A172 (cell line): ENCODE measurements around the gene EVA1C. TPM values are rescaled to one million over a fixed set of nuclear protein-coding genes. Genes with fewer than 3 reads are reported as not detected.
"Not testable (repeated sequence)": the region's sequence is repeated elsewhere in the genome, so short reads cannot be mapped to it uniquely, and the experiment has no call there.

Source experiments
- DNase-seq: peaks from one replicate; pipeline ENCODE4 v3.0.0-alpha.2; 2015; ENCODE audit warnings: low spot score
- total RNA-seq: library from RNA; depleted of rRNA; stranded (reverse); fragments of >200 nt; shearing (Covaris generic); gene quantifications from 2 replicates; pipeline ENCODE4 v1.2.3, GENCODE V29; 2014

EVA1C gene
- total RNA-seq, 1 experiment from 2014 or later: 1.1 TPM

DNA sequence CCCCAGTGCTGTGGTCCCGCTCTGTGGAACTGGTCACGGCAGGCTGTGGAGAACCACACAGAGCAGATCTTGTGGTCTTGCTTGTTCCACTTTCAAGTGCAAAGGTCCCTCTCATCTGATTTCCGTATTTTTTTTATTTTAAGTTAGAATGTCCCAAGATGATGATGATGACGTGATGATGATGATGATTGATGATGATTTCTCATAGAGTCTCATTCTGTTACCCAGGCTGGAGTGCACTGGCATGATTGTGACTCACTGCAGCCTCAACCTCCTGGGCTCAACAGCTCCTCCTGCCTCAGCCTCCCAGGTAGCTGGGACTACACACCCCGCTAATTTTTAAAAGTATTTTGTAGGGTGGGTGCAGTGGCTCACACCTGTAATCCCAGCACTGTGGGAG, 12.2 kb downstream of the EVA1C start:
- DNase-seq: peak; percentile 47

DNA sequence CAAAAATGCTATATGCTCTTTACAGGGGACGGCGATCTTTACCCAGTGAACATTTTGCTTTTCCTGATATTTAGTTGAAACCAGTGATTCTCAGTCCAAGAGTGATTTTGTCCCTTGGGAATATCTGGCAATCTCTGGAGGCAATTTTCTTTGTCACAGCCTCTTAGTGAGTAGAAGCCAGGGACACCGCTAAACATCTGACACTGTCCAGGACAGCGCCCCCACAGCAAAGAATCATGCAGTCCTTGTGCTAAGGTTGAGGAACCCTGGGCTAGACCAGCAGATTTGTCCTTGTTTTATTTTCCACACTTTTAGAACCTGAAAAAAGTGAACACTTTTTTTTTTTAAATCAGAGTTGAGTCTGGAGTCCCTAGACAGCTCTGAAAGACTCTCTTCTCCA, 13.1 kb downstream of the EVA1C start:
- no peak for DNase-seq

DNA sequence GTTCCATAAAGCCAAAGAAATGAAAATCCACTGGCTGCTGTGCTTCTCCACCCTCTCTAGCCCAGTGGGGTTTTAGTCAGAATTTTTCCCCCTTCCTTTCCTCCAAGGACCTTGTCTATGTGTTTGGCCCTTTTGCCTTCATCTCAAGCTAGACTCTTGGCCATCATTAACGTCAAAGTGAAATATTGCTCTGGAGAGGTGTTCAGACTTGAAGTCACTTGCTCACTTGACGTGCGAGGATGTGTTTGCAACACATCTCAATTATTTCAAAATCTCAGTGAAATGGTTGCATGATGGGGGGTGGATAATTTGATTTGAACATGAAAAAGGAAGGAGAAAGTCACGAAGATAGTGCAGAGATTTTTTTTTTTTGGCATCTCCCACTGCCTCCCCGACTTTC, 13.6 kb downstream of the EVA1C start:
- DNase-seq: no peak

DNA sequence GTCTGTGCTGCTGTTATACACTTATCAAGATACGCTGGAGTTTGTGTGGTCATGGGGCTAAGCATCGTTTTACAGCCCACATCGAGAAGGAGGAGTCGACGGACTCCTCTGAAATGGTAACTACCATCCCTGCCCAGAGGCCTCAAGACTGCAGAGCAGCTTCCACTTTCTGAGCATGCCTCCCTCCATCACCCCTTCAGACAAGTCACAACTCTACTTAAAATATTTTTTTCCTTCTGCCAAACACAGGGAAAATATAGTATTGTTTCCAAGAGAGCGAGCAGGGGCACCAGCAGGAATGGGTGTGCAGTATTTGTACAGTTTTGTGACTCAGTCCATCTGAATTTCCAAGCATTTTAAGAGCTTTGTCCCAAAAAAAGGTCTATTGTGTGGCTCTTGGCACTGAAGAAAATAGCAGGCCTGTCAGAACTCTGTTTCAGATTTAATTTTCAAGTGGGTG, 14.1 kb downstream of the EVA1C start:
- peak; percentile 54 for DNase-seq

DNA sequence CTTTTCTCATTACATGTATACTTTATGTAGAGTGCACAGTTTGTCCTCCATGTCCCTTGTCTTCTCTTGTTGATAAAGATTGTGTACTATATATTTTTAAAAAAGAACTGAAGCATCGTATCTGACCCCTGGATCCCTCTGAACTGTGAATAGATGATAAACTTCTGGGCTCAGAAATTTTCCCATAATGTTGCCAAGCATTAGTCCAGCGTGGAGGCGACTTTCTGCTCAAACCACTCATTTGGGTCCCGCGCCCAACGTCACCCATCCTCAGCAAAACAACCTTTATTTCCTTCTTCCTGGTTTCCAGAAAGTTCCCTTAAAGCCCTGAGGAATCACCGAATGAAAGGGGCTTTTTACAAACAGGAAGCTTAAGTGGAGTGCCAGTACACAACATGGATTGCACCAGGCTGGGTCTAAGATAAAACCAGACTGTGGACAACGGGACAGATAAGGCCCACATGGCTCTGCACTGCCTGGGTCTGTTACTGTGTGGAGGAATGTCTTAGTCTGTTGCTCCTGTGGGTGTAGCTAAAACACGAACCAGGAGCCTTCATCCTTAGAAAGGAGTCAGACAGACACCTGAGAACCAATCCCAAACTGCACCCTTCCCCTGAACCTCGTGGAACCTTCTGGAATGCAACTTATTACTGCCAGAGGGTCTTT, 15.6 kb downstream of the EVA1C start:
- DNase-seq: no peak

DNA sequence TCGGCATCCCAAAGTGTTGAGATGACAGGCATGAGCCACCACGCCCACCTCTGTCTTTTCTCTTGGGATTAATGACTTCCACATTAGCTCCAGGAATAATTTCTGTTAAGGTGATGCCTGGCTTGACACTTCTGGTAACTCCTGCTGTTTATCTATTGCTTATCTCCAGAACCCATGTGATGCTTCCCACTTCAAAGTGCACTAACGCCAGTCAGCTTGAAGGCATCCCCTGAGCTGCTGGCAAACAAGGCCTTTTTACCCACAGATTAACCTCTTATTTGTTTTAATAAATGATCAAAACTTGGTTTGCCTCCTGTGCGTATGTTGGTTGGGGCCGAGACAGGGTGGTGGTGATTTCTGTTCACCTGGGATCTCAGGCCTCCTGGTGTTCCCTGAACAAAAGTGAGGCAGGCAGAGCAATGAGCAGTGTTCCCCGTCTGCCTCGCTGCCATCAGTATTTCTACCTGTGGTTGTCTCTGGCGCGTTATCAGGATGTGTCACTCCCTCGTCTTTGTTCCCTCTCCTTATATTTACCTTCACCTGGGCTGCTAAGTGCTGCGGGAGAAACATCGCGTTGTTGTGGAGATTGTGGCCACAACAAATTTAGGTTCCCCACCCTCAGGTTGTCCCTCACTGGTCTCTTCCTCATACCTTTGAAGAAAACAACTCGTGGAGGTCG, 20.6 kb downstream of the EVA1C start:
- DNase-seq: peak; percentile 61

DNA sequence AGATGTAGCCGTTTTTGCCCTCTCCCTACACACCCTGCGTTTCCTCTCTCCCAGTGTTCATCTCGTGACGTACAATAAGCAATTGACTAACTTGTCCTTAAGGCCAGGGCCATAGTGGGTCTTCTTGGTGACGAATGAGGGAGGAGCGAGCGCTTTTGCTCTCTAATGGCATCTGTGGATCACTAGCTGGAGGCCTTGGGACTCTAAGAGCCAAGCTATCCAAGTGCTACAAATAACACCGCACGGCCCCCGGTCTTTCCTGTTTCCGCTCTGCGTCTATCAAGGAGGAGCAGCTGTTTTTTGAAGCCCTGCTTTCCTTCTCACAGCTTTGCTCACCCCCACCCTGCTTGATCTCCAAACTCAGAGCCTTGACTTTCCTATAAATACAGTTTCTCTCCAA, 25.2 kb downstream of the EVA1C start:
- no peak for DNase-seq

DNA sequence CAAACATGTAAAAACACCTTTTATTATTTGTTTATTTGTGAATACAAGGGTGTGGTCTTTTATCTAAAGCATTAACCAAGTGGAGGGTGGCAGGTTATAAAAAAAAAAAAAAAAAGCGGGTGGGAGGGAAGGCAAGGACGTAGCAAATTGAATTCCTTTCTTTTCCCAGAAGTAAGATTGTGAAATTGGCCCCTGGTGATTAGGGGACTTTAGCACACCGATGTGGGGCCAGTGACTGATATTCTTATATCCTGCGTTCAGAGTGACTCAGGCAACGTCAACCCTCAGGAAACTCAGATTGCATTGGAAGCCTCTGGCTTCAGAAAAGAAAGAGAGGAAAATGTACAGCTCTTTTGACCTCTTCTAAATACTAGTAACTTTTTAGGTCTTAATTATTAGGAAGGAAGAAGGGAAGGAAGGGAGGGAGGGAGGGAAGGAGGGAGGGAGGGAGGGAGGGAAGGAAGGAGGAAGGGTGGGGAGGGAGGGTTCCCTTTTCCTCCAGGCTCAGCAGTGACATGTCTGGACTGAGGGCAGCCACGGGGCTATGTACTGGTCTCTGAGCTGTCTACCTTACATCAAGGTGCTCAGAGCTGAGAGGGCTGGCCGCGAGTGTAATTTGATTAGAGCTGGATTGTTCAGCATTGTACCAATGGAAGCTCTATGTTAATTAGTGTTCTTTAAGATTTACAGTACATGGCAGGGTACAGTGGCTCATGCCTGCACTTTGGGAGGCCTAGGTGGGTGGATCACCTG, 30.2 kb downstream of the EVA1C start:
- no peak for DNase-seq

DNA sequence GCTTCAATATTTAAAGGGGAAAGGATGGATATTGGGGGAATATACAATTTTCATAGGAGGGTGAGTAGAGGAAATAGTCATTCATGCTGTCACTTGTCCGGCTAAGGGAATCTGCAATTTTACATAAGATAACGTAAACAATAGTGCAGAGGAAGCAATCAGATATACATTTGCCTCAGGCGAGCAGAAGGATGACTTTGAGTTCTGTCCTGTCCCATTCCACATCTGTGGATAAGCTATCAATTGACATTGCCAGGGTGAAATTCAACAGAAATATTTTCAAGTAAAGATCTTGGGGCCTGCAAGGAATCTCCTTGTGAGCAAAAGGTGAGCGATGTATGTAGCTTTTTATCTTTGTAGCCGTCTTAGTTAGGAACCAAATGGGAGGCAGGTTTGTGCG, 32.6 kb downstream of the EVA1C start:
- DNase-seq: no peak

DNA sequence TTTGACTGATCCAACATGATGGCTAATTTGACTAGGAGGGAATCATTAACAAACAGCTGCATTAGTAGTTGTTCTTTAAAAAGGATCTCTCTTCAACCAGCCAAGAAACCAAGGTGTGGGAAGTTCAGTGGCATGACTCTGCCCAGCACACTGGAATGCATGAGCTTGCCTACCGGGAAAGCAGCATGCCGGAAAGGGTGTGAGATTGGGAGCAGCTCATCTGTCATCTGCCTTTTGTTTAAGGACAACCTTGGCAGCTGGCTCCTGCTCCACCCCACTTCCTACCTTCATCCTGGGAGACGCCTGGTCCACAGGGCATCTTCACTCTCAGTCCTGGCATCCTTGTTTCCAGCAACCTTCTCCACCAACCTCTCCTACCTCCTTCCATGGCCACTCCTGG, 33.9 kb downstream of the EVA1C start:
- not testable (repeated sequence) for DNase-seq

DNA sequence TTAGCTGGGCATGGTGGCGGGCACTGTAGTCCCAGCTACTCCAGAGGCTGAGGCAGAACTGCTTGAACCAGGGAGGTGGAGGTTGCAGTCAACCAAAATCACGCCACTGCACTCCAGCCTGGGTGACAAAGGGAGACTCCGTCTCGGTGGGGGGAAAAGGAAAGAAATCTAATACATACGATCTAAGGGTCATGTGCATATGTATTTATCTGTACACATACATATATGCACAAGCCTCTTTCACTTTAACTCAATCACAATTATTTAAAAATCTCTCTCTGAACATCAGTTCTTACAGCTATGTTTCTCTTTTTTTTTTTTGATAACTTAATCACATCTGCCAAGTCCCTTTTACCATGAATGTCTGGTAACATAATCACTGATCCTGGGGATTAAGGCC, 34.7 kb downstream of the EVA1C start:
- no peak for DNase-seq

DNA sequence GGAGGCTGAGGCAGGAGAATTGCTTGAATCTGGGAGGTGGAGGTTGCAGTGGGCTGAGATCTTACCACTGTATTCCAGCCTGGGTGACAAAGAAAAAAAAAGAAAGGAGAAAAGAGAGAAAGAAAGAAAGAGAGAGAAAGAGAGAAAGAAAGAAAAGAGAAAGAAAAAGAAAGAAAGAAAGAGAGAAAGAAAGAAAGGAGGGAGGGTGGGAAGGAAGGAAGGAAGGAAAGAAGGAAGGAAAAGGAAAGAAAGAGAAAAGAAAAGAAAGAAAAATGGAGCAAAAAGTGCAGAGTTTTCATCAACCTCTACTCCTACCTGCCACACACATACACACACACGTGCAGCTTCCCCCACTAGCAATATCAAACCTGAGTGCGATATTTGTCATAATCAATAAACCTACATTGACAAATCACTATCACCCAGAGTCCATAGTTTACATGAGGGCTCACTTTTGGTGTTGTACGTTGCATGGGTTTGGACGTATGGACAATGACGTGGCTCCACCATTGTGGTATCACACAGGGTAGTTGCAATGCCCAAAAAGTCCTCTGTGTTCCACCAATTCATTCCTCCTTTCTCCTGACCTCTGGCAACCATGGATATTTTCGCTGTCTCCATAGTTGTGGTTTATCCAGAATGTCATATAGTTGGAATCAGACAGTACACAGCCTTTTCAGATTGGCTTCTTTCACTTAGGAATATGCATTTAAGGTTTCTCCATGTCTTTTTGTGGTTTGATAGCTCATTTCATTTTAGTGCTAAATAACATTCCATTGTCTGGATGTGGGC, 36.5 kb downstream of the EVA1C start:
- DNase-seq: peak; percentile 27

DNA sequence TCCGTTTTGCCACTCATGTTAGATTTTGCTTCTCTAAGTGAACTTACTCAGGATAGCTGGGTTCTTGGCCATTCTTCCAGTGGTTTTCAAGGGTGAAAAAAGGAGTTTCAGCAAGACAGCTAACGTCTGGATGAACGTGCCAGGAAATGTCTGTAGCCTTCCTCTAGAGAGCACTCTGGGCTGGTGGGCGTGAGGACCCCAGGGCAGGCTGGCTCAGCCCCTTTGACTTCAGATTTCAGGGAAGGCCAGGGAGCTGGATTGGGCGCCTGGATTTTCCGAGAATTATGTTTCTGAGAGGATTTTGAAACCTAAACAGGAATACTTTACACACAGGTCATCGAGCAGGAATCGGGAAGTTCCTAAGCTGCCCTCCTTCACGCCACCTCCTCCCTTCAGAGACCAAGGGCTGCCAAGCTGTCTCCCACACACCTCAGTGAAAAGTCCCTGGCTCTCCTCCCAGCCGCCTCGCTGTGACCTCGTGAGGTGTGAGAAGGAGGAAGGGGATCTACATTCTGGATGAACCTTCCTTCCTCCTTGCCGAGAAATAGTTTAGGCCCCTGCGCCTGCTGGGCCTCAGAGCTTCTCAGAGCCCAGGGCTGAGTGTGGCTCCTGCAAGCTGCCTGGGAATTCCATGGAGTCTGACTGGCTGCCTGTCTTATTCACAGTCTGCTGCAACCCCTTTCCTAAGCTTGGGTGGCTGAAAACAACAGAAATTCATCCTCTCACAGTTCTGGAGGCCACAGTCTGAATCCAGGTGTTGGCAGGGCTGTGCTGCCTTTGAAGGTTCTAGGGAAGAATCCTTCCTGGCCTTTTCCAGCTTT, 38.6 kb downstream of the EVA1C start:
- peak; percentile 29 for DNase-seq

DNA sequence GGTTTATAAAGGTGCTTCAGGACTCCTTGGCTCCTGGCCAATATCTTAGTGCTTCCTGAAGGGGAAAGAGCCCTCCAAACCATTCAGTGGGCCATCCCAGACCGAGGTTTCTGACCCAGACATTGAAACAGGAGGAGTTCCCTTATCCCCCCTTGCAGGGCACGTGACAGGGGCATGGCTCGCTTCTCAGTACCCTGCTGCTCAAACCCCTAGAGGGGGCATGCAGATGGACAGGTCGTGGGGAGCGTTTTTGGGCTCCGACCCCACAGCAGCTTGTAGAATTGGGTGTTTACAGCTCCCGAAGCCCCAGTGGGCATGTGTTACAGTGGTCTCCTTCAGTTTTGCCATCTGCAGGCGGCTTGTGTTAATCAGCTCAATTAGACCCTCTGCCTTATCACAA, 39.7 kb downstream of the EVA1C start:
- DNase-seq: not testable (repeated sequence)

DNA sequence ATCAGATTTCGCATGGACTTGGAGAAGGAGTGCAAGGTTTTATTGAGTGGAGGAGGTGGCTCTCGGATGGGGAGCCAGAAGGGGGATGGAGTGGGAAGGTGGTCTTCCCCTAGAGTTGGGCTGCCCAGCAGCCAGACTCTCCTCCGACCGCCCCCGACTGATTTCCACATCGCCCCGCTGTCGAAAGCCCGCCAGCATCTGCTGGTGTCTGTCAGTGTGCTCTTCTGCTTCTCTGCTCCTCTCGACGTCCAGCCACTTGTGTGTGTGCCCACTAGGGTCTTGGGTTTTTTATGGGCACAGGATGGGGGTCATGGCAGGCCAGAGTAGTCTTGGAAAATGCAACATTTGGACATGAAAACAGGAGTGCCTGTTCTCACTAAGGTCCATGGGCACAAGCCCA, 40.1 kb downstream of the EVA1C start:
- DNase-seq: no peak

DNA sequence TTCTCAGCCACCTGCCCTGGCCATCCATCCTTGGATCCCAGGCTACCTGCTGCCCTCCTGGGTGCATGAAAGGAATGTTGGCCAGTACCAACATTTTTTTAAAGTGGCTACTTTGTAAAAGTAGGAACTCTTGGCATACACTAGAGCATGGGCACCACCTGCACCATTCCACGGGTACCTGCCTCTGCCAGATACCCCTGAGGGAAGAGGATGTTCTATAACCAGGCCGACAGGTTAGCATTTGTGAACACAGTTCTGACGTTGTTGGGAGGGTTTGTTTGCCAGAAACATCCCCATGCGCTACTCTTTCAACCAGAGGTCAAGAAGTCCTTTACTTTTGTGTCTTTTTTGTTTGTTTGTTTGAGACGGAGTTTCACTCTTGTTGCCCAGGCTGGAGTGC, 43.0 kb downstream of the EVA1C start:
- DNase-seq: no peak

DNA sequence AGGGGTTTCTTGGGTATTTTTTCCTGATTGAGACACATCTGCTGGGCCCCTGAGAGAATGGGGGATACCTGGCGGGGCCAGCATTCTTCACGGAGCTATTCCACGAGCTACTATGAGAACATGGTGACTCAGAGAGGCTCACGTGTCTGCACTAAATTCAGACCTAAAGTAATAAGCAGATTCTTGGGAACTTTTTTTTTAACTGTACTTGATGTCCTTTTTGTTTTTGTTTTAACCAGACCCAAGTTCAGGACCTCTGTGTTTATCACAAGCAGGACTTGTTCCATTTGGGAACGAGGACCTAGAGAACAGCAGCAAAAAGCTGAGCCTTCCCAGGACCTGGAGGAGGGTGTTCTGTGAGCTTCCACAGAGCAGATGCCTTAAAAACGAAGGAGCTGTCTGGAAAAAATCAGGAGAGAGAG, 44.0 kb downstream of the EVA1C start:
- DNase-seq: peak; percentile 71

DNA sequence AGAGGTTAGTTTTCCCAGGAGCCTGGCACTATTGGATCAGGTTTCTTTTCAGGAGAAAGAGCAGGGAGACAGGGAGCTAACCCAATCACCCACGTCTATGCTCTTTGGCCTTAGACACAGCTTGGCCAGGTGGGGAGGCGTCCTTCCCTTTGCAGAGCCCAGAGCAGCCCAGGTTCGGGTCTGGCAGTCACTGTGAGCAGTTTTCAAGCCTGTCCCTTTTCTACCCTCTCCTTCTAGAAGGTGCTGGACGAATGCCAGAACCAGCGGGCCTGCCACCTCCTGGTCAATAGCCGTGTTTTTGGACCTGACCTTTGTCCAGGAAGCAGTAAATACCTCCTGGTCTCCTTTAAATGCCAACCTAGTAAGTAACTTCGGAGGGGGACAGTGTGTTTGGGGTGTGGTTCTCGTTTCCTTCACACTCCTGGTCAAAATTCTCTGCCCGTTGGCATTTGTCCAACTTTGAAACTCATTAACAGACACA, 44.9 kb downstream of the EVA1C start:
- DNase-seq: peak; percentile 57

DNA sequence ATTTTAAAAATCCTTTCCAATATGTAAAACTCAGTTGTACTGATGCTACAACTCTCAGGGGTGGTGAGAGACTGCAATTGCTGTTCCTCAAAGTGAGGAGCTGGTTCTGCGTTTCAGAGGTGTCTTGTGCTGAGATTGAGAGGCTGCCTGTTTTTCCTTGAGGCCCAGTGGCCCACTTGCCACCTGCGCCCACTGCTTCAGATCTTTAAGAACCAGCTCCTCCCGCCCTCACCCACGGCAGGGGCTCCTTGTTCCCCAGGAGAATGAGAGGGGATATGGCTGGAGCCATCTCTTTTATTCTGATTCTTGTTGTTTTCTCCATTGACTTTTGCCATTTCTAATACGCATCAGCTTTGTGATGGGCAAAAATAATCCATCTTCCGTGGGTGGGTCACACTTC, 45.5 kb downstream of the EVA1C start:
- DNase-seq: no peak

DNA sequence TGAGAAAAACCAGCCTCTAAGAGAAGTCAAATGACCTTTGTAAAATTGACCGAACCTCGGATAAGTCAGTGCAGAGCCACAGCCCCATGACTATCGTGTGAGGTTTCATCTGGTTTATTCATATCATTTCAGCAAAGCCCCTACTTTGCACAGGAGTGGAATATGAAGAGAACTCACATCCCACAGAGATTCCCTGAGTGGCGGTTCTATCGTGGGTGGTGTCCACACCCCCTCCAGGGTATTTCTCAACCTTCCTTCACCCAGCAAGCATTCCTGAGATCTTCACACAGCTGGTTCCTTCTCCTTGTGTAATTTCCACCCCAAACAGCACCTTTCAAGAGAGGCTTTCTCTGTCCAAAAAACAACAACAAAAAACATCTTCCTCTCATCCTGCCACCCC, 47.5 kb downstream of the EVA1C start:
- DNase-seq: no peak

DNA sequence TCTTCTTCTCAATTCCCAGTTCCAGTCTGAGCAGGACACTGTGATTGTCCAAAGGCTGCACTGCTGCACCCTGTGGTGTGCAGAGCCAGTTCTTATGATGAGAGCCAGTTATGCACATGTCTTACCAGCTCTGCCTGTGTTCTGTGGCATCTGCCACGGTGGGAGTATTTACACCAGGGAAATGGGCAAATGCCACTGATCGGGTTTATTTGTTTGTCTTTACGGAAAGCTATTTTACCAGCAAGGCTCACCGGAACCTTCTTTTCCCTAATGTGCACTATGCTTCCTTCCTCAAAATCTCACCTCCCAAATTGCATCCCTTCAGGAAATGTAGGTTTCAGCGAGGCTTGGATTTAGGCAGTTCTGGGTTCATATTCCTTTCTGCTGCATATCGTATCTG, 49.0 kb downstream of the EVA1C start:
- DNase-seq: no peak
